ENCODE data around the gene GABBR2. TPM values are rescaled to one million over a fixed set of nuclear protein-coding genes. Genes with fewer than 3 reads are reported as not detected.
"Not testable (repeated sequence)": the region's sequence is repeated elsewhere in the genome, so short reads cannot be mapped to it uniquely, and the experiment has no call there.

GABBR2 gene
- total RNA-seq, 1 donor from 2014 or later = not detected

DNA sequence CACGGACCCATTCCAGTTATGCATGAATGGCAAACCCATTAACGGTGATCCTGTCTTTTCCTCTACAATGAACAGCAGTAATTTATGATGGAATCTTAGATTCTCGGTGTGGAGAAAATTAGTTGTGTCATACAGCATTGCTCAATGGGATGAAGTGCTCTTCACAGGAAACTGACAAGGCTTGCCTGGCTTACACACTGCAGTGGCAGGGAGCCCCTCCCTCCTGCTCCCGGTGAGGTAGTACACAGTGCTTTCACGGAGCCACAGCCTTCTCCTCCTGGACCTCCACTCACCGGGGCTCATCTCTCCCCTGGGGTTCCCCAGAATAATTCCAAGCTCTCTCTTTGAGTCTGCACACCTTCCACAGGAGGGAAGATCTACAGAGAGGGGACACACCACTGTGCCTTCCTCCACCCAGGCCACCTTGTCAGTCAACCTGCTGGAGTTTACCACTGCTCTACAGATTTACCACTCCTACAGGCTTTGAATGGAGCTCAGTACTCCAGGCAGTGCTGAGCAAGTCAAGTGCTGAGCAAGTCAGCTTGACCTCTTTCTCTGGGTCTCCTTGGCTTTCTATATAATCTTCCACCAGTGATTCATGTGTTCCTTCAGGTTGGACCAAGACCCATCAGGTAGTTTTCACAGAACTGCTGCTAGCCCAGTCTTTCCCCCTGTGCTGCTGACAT lies 394.2 kb downstream of the GABBR2 start:
- ATAC-seq = peak; percentile 55

DNA sequence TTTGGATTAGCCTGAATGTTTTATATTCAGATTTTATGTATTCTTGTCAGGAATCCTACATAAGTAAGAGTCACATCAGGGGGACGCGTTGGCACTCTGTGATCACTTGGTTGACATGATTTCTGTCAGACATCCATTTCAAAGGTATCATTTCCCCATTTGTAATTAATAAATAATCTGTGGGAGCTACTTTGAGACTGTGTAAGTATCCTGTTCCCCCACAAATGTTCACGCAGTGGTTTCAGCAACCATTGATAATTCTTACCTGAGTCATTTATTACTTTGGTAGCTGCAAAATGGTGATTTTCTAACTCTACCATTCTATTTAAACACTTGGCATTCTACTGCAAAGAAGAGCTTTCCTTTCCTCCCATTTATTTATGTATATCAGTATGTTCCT lies 396.4 kb downstream of the GABBR2 start:
- ATAC-seq = no peak

DNA sequence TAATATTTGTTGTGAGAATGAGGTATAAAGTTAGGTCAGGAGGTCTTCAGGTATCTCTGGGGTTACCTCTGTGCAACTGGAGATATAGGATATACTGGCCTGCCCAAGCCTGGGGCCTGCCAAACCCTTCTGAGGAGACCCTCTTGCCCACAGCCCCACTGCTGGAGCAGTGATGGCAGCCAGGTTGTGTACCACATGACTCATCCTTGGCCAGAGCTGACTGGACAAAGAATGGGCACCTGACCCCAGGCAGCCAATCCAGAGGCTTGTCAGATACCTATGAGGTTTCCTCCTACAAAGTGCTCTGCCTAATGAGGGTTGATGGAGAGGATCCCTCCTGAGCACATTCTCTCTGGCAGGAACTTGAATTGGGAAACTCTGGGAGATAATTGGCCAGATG lies 397.2 kb downstream of the GABBR2 start:
- ATAC-seq = no peak

DNA sequence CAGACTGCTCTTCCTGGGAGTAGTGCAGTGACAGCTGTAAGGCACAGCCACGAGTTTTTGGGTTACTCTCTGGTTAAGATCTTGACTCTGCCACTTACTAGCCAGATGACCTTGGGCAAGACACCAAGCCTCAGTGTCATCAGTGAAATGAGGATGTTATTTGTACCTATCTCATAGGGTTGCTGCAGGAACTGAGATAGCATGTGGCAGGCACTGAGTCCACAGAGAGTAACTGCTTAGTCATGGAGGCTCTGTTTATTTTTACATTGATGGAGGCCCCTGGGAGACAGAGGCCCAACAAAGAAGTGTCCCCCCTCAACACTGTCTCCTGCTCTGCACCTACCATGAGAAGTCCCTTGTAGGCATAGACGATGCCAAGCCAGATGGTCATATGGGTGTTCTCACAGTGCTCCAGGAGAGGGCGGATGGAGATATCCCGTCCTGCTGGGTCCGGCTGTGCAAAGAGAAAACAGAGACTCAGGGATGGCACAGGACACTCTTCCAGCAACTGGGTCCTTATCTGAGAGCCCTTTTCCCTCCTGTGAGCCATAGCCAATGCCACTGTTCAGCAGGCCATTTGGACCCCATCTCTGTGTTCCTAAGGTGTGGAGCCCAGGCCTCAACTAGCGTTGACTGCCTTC lies 397.9 kb downstream of the GABBR2 start:
- no peak for ATAC-seq

DNA sequence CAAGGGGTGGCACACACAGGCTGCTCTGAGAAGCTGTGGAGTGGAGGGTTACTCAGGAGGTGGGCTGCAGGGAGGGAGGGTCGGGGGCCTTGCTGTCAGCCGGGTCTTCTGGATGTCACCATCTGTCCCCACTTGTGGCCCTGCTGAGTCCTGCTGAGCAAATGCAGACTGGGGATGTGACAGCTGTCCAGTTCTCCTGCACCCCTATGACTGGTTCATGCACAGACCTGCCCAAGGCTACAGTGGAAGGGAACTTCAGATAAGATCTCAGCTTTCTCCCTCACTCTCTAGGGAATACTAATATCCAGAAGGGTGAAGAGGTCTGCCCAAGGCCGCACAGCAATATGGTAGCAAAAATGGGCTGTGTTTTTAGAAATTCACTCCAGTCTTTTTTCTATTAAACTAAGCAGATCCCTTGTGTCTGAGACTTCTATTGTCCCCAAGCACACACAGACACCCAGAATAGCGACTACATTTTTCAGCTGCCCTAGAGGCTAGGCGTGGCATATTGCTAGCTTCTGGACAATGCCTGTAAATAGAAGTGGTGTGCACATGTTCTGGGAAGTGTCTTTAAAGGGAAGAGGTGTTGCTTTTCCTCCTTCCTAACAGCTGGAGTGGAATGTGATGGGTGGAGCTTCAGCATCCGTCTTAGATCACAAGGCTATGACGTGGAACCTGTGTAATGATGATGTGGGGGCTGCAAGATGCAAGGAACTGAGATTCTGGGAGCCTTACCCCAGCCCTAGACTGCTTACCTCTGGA lies 402.2 kb downstream of the GABBR2 start:
- ATAC-seq = no peak

DNA sequence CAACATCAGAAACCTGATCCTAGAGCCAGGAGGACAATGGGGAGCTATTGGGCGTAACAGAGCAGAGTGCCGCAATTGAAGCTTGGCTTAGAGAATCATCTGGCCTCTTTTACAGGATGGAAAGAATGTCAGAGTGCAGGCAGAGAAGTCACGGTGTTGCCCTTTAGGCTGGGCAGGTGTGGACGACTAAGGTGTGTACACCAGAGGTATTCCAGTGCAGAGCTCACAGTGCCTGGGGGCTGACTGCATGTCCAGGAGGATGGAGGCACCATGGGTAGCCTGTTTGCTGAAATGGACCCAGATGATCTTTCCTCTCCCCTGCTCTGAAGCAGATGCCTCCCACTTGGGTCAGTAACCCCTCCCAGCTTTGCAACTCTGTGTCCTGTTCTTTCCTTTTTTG lies 404.4 kb downstream of the GABBR2 start:
- no peak for ATAC-seq

DNA sequence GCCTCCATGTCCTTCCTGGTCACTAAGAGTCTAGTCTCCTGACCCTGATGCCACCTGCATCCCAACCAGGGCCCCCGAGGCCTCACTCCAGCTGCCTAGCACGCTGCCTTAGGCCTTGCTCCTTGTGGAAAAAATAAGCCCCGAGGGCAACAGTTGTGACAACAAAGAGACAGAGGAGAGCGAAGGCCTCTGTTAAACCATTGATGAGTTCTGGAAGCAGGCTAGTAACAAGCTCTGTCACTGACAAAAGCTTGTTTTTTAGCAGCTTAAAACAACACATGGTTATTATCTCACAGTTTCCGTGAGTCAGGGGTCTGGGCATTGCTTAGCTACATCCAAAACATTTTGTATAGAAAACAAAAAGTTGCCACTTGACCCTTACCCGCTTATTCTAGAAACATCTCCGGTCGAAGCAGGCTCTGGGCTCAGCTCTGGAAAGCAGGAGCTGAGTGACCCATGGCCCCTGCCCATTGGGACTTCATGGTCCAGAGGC lies 405.1 kb downstream of the GABBR2 start:
- no peak for ATAC-seq

DNA sequence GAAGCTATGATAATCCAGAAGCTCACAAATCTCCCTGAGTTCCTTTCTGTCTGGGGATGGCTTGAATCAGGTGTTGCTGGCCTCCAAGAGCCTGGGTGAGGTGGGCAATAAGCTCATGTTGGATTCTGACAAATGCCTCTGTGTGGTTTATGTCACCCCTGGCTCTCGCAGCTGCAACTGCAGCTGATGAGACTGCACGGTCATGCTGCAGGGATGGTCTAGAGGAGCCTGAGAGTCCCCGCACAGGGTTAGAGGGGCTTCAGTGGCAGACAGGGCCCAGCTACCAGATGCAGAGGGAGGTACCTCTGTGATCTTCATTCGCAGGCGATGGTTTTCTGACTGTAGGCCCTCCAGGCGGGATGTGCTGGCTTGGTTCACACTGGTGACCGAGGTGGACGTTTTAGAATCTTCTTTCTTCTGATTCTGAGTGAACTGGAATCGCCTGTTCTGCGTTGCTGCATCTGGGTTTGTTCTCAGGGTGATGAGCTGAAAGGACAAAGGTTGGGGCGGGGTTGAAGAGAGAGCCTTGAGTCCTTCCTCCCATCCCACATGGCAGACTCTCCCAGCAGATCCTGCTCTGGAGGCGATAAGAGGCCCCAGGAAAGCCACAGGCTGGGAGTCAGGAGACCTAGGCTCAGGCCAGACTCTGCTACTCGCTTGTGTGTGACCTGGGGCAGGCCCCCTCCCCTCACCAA lies 405.6 kb downstream of the GABBR2 start:
- no peak for ATAC-seq

DNA sequence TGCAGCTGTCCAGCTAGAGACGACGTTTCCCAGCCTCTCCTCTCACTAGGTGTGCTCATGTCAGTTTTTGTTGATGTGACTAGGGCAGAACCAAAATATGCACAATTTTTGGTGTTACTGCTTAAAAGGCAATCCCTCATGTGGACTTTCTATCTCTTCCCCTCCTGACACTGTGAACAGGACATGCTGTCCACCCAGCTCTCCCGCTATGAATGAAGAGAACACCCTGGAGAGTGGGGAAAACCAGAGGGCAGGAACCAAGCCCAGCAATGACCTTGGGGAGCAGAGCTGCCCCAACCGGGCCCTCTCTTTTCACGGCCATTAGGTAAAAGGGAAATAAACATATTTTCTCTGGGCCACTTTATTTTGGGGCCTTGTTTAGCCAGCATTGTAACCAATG lies 406.6 kb downstream of the GABBR2 start:
- ATAC-seq = no peak

DNA sequence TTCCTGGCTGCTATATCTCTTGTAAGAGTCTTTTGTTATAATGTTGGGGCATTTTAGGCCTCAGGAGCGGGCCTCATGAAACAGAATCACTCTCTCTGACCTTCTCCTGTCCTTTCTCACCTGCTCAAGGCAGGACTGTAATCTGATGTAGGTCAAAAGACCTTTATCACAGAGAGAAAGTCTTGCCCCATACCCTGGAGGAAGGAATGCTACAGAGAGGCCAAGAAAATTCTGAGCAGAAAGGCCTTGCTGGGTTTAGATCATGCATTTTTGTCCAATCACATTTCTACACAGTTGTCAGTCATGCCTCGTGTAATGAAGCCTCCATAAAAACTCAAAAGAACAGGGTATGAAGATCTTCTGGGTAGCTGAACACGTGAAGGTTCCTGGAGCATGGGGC lies 408.1 kb downstream of the GABBR2 start:
- no peak for ATAC-seq

DNA sequence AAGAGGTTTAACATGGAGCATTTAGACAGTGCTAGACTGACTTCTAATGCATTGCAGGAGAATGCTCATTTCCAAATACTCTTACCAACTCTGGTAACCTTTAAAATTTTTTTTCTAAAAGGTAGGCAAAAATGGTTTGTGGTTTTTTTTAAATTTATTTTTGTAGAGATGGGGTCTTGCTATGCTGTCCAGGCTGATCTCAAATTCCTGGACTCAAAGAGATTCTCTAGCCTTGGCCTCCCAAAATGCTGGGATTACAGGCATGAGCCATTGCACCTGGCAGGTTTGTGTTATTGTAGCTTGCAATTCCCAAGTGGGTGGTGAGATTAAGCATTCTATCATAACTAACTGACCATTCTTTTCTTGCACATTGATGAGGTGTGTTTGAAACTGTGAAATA lies 410.3 kb downstream of the GABBR2 start:
- no peak for ATAC-seq

DNA sequence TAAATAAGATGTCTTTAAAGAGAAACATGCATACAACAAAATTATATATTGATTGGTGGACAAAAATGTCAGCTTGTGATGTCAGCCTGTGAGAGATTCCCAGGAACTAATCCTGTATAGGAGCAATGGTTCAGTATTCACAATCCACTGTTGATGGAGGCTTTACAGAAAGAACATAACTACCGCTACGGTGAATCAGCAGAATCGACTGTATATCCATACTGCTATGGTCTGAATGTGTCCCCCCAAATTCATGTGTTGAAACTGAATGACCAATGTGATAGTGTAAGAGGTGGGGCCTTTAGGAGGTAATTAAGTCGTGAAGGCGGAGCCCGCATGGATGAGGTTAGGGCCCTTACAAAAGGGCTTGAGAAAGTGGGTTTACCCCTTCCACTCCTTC lies 412.9 kb downstream of the GABBR2 start:
- no peak for ATAC-seq

DNA sequence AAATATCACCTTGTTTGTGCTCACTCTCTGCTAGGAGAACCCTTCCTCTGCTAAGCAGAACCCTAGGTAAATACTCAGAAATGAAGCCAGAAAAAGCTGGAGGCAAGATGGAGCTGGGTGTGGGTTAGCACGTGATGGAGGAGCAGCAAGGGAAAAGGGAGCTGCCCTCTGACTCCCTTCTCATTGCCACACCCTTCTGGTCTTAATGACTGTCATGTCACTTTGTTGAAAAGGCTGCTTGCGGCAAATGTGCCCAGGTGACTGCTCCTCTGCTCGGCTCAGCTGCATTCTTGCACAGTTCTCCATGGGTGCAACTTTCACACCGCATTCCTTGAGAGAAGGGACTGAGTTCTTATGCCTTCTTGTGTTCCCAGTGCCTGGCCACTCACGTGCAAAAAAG lies 416.9 kb downstream of the GABBR2 start:
- ATAC-seq = no peak

DNA sequence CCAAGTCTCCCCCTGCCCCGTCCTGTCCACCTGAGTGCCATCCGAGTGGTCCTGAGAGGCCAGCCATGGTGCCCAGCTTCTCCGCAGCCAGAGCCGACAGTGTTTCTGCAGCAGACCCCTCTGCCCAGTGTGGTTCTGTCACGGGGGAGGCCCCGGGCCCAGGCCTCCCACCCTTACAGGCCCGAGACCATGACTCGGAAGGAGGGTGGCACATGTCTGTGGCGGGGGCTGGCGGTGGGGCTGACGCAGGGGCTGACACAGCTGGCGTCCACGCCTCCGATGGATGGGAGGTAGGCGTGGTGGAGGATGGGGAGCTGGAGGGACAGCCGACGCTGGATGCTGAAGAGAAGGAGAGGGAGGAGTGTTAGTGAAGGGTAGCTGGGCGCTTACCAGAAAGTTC lies 418.3 kb downstream of the GABBR2 start:
- peak; percentile 14 for ATAC-seq

DNA sequence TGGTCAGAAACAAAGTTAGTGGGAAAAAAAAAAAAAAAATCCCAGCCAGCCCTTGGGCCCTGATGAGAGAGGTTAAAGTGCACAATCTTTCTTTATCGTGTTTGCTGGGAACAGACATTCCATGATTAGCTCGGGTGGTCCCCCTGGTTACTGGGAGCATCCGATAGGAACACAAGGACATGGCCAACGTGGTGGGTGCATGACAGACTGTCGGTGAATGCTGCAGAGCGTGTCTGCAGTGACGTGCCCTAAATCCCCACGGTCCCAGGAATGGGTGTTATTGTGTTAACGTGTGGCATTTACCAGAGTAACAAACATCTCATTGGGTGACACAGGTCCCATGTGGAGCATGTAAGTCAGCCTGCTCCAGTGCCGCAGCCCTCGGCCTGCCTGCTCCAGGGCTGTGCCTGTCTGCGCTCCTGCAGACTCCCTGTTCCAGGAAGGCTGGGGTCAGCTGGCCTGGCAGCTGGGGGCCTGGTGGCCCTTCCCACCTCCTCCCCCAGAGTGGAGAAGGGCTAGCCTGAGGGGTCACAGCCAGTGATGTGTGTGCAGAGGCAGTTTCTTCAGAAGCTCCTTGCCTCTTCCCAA lies 419.0 kb downstream of the GABBR2 start:
- ATAC-seq = no peak

DNA sequence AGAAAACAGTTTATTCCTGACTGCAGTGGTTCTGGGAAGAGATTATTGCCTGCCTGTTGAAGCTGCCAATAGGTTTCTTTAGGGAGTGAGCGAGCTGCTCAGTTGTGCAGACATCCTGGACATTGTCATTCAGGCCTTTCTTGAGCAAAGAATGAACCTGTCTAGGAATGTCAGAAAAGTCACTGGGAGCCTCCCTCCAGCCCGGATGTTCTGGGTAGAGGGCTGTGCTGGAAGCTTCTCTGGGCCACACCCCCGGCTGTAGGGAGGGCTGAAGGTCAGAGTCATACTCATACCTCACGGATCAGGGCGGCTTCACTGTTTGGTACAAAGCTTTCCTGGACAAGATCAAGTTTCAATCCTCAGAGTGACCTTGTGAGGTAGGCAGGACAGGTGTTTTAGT lies 419.9 kb downstream of the GABBR2 start:
- no peak for ATAC-seq

DNA sequence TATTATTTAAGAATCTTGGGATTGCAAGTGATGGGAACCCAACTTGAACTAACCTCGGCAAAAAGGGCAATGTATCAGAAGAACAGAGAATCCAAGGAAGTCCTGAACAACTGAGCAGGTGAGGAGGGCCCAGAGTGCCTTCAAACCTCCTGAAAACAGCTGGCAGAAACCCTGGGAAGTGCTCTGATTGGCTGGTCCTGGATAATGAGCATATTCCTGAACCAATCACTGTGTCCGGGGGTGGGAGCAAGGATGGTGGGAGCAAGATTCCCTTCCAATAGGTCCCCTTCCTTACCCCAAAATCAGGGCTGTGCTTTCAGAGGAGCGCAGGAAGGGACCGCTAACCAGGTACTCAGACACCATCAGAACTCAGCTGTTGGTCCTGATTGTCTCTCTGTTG lies 421.4 kb downstream of the GABBR2 start:
- no peak for ATAC-seq

DNA sequence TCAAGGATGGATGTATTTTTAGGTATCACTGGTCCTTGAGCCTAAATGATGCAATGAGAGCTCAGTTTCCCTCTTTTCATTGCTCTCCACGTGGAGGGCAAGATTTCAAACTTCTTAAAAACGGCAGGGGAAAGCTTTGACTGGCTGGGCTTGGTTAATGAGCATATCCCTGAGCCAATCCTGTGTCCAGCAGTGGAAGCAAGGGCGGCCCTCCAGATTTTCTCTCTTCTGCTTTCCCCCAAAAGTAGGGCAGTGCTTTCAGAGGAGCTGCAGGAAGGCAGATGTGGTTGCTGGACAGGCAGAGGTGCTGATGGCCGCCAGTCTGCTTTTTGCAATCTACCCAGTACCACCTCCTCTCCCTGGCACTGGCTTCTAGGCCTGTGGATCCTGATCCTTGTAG lies 423.3 kb downstream of the GABBR2 start:
- no peak for ATAC-seq

DNA sequence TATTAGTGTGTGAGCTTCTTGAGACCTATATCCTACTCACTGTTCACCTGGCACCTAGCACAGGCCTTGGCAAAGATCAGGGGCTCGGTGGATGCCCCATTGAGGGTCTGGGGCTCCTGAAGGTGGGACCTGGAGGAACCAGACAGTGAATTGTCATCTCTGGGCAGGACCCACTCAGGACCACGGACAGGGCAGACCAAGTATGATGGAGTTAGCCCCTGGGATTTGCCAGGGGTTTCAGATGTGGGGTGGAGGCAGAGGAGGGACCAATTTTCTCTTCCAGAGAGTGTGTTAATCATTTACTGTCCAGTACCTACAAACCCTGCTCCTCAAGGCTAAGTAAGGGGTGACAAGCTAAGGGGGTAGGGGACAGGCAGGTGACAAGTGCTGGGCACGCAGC lies 424.0 kb downstream of the GABBR2 start:
- ATAC-seq = no peak

DNA sequence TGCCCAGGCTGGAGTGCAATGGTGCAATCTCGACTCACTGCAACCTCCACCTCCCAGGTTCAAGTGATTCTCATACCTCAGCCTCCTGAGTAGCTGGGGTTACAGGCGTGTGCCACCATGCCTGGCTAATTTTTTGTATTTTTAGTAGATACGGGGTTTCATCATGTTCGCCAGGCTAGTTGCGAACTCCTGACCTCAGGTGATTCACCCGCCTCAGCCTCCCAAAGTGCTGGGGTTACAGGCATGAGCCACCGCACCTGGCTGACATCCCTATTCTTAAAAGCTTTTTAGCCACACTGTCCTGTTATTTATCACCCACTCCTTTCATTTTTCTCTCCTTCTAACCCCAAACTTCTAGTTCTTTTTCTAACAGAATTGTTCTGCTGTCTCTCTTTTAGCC lies 425.6 kb downstream of the GABBR2 start:
- not testable (repeated sequence) for ATAC-seq

DNA sequence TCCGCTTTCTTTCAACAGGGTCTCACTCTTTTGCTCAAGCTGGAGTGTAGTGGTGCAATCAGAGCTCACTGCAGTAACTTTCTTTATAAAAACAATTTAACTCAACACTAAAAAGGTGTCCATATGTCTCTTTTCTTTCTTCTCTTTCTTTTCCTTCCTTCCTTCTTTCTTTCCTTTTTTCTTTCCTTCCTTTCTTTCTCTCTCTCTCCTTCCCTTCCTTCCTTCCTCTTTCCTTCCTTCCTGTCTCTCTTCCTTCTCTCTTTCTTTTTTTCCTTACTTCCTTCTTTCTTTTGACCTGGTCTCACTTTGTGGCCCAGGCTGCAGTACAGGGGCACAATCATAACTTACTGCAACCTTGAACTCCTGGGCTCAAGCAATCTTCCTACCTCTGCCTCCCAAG lies 427.5 kb downstream of the GABBR2 start:
- ATAC-seq = no peak

DNA sequence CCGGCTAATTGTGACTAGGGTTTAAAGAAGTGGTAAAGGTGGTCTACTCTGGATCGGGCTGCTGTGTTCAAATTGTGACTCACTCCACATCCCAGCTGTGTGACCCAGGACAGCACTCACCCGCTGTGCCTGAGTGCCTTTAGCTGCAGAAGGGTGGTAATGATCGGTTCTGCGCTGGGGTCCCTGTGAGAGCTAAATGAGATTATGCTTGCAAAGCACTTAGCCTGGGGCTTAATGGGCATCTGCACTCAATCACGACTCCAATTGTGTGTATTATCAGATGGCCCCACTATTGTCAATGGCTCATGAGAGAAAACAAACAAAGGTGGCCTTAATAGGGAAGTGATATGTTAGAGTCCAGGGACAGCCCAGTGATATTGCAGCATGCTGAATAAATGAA lies 428.2 kb downstream of the GABBR2 start:
- ATAC-seq = no peak

DNA sequence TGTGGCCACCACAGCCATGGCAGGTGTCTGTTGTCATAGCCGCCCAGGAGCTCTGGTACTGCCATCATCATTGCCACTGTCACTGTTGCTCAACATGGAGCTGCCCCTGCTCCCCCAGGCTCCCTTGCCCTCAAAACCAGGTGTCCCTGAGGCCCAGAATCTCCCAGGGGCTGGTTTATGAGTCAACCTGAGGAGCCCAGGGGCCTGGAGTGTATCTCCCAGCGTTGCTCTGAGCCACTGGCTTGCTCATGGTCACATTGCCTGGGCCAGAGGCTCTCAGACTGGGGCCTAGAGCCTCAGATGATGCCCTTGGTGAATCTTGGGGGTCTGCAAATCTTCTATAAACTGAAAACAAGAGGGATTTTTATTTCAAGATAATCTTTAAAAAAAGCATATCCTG lies 428.6 kb downstream of the GABBR2 start:
- ATAC-seq = no peak
